ENCODE results near the gene UGT2B7.

- no peak for TF ChIP-seq POLR2A (IDR thresholded peaks at IDR 0.05)
- no peak for TF ChIP-seq CTCF (IDR thresholded peaks at IDR 0.05)
Observed at GRCh38 chr4:69049860-69050259, 46.4 kb upstream of the UGT2B7 start.
